ENCODE data around the gene PDE2A. TPM values are rescaled to one million over a fixed set of nuclear protein-coding genes. Genes with fewer than 3 reads are reported as not detected.

The PDE2A gene
- polyA plus RNA-seq, 2 of the 4 experiments (the other 2 are of a cell fraction): 0.62 to 1.5 TPM

GRCh38 chr11:72602250-72602904 is 71.8 kb downstream of the PDE2A start:
- ChIA-PET POLR2A (no interaction called here), CTCF (interaction anchor here (0.6 to 15.1 kb wide), 8 partner anchors 11 to 554 kb away, joined by 3 to 211 read pairs (median 6); no protein-coding TSS in a partner anchor)
- H3K4me1 ChIP-seq: peaks cover 13% of the 10 kb centered on the region
- H3K4me3 ChIP-seq: no peak overlapping the region
- H3K4me2 ChIP-seq: no peak overlapping the region
- 57% methylated on average over 10 of the region's 11 CpGs for WGBS (ENCODE audit: missing lambda C conversion rate)
- DNase-seq (ENCODE audit: low read depth in 1 of 2, low spot score in 1 of 2) (no peak), FAIRE-seq (no peak), ATAC-seq (no peak)
- no peak overlapping the region for H3K27ac ChIP-seq
- H3K9me3 ChIP-seq: no peaks in the 10 kb centered on the region
- no peak for TF ChIP-seq E2F6 (IDR thresholded peaks at IDR 0.05; ENCODE audit: borderline replicate concordance, low read depth)
- TF ChIP-seq CBX8 (IDR thresholded peaks at IDR 0.05): no peak
- no peak for TF ChIP-seq MYC (IDR thresholded peaks at IDR 0.05; ENCODE audit: borderline replicate concordance, low read length)
- TF ChIP-seq POLR2A (IDR thresholded peaks at IDR 0.05; ENCODE audit: low read length): no peak
- TF ChIP-seq RNF2 (IDR thresholded peaks at IDR 0.05; ENCODE audit: borderline replicate concordance, low read depth): no peak
- TF ChIP-seq PBX3 (IDR thresholded peaks at IDR 0.05): no peak
- no peak for TF ChIP-seq SMC3 (IDR thresholded peaks at IDR 0.05)
- TF ChIP-seq GATA3 (IDR thresholded peaks at IDR 0.05; ENCODE audit: borderline replicate concordance): no peak

GRCh38 chr11:72600557-72600956 is 73.7 kb downstream of the PDE2A start:
- FAIRE-seq (no peak), DNase-seq (ENCODE audit: low read depth in 1 of 2, low spot score in 1 of 2) (no peak), ATAC-seq (no peak)
- ChIA-PET POLR2A (no interaction called here), CTCF (interaction anchor here (0.8 to 15.1 kb wide), 8 partner anchors 12 to 98 kb away, joined by 3 to 211 read pairs (median 34); no protein-coding TSS in a partner anchor)
- no peak for TF ChIP-seq NPAS2 (CRISPR knock-in tag; IDR thresholded peaks at IDR 0.05; ENCODE audit: borderline replicate concordance)
- no peak for TF ChIP-seq NR3C1 (IDR thresholded peaks at IDR 0.05)
- no peak for TF ChIP-seq CBX8 (IDR thresholded peaks at IDR 0.05)
- TF ChIP-seq FOXS1 (CRISPR knock-in tag; IDR thresholded peaks at IDR 0.05): no peak
- TF ChIP-seq EHF (CRISPR knock-in tag; IDR thresholded peaks at IDR 0.05): no peak
- no peak for TF ChIP-seq ESRRA (IDR thresholded peaks at IDR 0.05; ENCODE audit: borderline replicate concordance, low read length)
- no peak for TF ChIP-seq RAD21 (conservative IDR thresholded peaks at IDR 0.05 in 1 of 2, IDR thresholded peaks at IDR 0.05 in 1 of 2)
- no peak for TF ChIP-seq NFE2L2 (conservative IDR thresholded peaks at IDR 0.05; ENCODE audit: low read length)
- TF ChIP-seq CHD4 (IDR thresholded peaks at IDR 0.05; ENCODE audit: borderline replicate concordance): no peak
- TF ChIP-seq BHLHE40 (IDR thresholded peaks at IDR 0.05; ENCODE audit: low read depth, low read length): no peak
- TF ChIP-seq HES2 (IDR thresholded peaks at IDR 0.05): no peak
- no peak for TF ChIP-seq HOXA7 (CRISPR knock-in tag; IDR thresholded peaks at IDR 0.05)
- no peak for TF ChIP-seq ZSCAN20 (CRISPR knock-in tag; IDR thresholded peaks at IDR 0.05)
- TF ChIP-seq RFX5 (IDR thresholded peaks at IDR 0.05): no peak
- no peak for TF ChIP-seq REST (IDR thresholded peaks at IDR 0.05)
- no peak for TF ChIP-seq CEBPB (IDR thresholded peaks at IDR 0.05)
- TF ChIP-seq E2F6 (IDR thresholded peaks at IDR 0.05; ENCODE audit: borderline replicate concordance, low read depth): no peak
- no peak for TF ChIP-seq EP300 (IDR thresholded peaks at IDR 0.05)
- TF ChIP-seq USF2 (IDR thresholded peaks at IDR 0.05): no peak
- Histone ChIP-seq H3K4me1 (peaks cover 13% of the 10 kb centered on the region), H3K9me3 (no peaks in the 10 kb centered on the region), H3K4me3 (no peak overlapping the region), H3K4me2 (no peak overlapping the region), H3K27ac (no peak overlapping the region)
- WGBS (ENCODE audit: missing lambda C conversion rate): 52% methylated on average over 9 of the region's 9 CpGs

Data from A549 (cell line).